GM21381 (cell line): Measurements from ENCODE around the gene SLC38A8.

Experiments
- ATAC-seq: cut with Tn5 transposase; IDR thresholded peaks from one replicate; pipeline ENCODE4 v1.9.1; 2021; ENCODE audit warnings: mild to moderate bottlenecking, moderate library complexity; ENCODE audit not compliant: unreplicated experiment

Gene SLC38A8

DNA sequence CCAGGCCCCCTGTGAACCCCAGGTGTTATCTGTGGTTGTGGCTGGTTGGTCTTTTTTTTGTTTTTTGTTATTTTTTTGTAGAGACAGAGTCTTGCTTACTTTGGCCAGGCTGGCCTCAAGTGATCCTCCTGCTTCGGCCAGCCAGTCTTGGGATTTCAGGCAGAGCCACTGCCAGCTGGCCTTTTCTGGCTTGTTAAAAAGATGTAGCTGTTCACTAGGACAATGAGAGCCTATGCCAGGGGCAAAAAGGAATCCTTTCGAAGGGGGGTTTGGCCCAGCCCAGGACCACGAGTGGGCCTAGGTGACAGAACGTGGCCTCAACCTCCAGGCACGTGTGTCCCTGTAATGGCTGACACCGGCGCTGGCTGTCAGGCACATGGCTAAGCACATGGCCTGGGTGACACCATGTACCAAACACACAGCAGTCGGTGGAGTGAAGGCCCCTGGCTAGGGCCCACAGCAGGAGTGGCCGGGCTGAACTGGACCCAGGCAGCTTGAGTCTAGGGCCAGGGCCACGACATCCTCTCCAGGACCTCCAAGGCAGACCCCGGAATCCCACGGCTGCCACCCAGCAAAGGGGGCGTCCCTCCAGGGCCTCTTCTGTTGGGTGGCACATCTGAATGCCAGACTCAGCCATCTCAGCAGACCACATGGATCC, 6.9 kb upstream of the SLC38A8 start:
- no peak for ATAC-seq

- no peak for ATAC-seq
Observed at GRCh38 chr16:84048871-84049270, 6.3 kb upstream of the SLC38A8 start.

DNA sequence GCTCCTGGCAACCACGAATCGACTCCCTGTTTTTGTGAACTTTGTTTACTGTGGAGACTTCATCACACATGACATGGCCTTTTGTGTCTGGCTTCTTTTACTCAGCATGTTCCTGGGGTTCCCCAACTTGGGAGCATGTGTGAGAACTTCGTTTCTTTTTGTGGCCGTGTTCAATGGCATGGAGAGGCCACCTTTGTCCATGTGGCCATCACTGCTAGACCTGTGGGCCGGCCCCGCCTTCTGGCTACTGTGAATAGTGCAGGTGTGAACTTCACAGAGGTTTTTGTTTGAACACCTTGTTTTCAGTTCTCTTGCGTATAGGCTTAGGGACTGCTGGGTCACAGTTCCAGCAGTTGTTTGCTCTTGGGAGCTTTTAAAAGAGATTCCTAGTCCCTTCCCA, 5.7 kb upstream of the SLC38A8 start:
- ATAC-seq: no peak

- no peak for ATAC-seq
Observed at GRCh38 chr16:84047626-84048025, 5.0 kb upstream of the SLC38A8 start.

DNA sequence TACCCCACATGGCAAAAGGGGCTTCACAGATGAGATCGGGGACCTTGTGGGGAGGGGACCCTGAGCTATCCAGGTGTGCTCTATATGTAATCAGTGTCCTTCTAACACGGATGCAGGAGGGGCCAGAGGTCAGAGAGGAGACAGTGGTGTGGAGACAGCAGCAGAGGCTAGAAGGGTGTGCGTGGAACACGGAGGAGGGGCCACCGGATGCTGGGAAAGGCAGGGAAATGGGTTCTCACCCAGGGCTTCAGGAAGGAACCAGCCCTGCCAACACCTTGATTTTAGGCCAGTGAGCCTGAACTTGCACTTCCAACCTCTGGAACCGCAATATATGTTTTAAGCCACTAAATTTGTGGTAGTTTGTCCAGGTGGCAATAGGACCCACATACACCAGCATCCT, 4.6 kb upstream of the SLC38A8 start:
- ATAC-seq: no peak

DNA sequence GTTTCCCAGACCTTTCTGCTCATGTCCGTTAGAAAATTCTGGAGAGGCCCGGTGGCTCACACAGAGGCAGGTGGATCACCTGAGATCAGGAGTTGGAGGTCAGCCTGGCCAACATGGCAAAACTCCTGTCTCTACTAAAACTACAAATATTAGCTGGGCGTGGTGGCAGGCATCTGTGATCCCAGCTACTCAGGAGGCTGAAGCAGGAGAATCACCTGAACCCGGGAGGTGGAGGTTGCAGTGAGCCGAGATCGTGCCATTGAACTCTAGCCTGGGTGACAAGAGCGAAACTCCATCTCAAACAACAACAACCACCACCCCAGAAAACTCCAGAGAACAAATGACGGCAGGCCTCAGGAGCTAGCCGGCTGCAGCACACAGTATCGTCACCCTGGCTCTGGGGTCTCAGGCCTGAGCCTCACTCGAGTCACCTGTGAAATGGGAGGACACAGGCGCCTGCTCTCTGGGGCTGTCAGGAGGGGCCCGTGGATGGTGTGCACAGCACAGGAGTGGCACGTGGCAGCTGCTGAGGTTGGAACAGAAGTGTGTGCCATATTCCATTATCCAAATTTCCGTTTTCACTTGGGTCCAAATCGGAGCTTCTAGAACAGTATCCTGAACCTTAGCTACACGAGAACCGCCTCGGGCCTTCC, 3.3 kb upstream of the SLC38A8 start:
- no peak for ATAC-seq

DNA sequence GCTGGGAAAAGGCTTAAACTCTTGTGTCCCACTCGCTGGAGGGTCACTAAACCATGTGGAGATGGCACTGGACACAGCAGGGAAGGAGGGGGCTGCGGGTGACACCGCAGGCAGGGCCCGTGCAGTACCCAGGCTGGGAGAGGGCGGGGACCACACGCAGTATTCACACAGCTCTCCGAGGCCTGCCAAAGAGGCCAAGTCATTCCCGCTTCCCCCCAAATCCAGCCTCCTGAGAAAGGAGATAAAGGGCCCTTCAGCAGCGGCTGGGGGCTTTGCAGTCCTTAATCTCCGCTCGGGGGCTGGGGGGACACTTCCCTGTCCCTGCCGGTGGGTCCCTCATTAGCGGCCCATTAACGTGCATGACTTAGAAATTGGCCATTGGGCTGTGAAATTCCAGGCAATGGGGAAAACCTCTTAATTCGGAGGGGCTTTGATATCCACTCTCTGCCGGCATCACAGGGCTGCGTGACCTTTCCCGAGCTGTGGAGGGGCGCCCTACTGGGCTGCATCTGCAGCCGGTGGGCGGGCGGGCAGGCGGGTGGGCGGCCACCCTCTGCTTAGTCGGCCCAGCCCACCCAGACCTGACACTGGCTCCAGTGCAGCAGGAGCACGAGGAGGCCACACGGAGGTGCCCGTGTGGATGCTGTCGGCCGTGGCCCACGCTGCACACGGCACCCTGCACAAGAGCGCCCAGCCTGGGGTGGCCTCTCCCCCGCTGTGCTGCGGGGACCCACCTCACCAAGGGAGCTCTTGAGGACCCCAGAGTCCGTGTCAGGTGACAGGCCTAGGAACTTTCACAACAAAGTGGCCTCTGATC, 2.6 kb upstream of the SLC38A8 start:
- no peak for ATAC-seq

- ATAC-seq: no peak
Observed at GRCh38 chr16:84044118-84044488, 1.5 kb upstream of the SLC38A8 start.

GRCh38 chr16:84043486-84044117, 1.0 kb upstream of the SLC38A8 start:
- ATAC-seq: no peak

DNA sequence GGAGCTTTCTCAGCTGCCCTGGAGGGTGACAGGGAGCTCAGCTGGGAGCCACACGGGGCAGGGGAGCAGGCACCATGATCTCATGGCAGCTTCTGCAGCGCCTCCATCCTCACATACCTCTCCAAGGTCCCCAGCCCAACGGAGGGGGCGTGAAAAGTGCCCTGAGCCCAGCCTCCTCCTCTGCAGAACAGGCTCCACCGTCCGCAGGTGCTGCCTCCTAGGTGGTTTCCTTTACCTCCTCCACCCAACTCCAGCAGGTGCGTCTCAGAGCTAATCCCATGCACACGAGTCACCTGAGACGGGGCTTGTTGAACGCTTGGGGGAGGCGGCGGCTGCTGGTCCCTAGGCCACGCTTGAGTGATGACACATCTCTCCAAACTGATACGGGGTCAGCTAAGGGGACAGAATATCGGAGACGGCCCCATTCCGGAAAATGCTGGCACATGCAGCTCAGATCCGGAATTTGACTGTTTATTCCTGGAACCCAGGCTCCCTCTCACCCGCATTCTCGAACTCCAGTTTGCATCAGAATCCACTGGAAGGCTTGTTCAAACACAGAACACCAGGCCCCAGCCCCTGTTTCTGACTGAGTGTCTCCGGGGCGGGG, 387 bp upstream of the SLC38A8 start:
- no peak for ATAC-seq

GRCh38 chr16:84041881-84042280, 714 bp downstream of the SLC38A8 start:
- ATAC-seq: no peak

DNA sequence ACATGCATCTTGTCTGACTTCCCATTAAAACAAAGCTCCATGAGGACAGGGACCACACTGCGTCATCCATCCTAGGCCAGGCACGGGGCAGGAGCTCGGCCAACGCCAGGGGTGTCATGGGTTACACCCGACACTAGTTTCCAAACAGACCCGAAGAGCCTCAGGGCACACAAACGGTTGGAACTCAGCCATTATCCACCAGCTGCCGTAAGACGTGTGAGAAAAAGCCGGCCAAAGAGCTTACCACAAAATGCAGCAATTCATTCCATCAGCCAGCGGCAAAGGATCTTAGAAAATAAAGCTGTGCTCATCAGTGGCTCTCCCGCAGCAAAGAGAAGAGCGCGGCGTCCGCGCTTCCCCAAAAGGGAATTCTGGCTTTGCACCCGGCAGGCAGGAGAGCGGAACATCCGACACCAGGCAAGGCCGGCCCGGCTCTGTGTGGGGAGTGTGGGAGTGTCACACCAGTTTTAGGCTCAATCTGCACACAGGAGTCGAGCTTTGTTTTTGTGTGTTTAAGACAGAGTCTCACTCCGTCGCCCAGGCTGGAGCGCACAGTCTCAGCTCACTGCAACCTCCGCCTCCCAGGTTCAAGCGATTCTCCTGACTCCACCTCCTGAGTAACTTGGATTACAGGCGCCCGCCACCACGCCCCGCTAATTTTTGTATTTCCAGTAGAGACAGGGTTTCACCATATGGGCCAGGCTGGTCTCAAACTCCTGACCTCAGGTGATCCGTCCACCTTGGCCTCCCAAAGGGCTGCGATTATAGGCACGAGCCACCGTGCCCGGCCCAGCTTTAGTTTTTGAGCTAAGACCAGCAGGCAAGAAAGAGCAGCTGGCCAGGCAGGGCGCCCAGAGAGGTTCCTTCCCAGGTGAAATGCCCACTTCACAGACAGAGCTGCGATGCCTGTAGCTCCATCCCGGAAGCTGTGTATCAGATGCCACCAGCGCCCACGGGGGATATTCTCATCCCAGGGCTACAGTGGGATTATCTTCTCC, 1.5 kb downstream of the SLC38A8 start:
- no peak for ATAC-seq

DNA sequence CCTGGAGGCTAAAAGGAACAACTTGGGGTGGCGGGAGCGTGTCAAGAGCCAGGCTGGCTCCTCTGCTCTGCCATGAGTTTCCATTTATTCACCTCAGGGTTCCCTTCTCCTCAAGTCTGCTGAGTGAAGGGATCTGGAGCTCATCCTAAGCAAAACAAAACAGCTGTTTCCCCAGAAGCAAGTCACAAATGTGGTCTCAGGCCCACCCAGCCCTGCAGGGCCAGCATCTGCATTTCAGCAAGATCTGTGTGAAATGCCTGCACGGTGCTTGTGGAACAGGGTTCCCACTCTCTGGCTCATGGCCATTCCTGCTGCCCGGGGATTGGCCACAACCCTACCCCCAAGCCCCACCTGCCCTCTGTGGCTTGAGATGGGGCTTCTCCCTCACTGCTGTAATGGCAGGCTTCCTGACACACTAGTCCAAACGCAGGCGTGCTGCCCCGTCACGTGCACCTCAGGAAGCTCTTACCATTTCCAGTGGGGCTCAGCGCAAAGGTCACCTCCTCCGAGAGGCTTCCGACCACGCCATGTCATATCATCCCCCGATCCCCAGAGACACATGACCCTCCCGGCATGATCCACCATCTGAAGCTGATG, 2.3 kb downstream of the SLC38A8 start:
- no peak for ATAC-seq

DNA sequence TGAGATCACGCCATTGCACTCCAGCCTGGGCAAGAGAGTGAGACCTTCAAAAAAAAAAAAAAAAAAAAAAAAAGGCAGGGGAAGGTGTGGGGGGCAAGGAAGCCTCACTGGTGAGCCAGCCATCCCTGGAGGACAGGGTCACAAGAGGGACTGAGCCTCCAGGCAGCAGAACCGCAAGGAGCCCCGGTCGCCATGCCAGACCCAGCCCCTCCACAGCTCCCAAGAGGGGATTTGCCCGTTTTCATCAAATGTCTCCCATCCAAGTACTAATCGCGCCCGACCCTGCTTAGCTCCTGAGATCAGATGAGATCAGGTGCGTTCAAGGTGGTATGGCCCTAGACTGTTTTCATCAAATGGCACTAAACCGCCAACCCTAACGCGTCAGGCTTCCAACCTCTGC, 2.9 kb downstream of the SLC38A8 start:
- ATAC-seq: no peak

- no peak for ATAC-seq
Observed at GRCh38 chr16:84038469-84038868, 4.1 kb downstream of the SLC38A8 start.

DNA sequence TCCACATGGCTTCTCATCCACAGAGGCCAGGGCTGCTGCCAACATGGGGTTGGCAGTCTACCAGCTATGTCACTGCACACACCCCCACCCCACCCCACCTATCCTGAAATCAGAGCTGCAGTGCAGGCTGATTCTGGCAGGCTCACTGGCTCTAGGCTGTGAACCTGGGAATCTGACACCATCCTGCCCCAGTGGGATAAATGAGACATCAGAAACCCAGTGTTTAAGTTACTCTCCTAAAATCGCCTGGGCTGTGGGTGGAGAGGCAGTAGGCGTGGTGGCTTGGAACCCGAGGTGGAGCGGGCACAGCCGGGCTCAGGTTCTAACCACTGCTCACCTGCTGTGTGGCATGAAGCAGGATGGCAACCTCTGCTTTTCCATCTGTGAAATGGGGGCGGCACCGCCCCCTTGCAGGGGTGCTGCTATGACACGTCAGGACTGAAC, 5.6 kb downstream of the SLC38A8 start:
- no peak for ATAC-seq

DNA sequence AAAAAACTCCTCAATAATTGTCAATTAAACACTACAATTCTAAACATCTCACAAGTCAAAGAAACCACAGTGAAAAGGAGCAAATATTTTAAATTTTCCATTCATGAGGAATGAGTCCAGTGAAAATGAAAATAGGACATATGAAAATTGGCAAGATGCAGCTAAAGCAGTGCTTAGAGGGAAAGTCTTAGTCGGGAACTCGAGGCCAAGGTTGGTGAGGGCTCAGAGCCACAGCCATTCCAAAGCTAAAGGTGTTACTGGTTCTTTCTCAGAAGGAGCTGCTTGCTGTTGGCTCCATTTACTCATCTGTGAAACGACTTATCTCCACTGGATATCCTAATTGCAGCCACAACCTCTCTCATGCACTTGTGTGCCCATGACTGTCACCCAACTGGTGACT, 6.5 kb downstream of the SLC38A8 start:
- ATAC-seq: no peak

DNA sequence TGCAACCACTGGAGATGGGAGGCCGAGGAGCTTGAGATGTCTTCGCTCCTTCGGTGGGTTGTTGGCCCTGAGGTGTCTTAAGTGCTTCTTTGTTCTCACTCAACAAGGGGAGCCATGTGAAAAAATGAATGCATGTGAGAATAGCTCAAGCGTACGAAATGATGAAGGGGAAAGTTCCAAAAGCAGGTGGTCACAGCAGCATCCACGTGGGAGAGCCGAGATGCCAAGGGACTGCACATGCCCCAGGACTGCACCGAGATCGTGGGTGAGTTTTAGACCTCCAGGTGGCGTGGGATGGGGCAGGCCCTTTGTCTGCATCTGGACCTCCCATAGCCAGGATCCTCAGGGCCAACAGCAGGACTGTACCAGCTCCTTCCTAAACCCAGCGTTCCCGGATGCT, 8.1 kb downstream of the SLC38A8 start:
- no peak for ATAC-seq
